GM08714 (cell line): Measurements from ENCODE around the gene GPNMB.
"Not testable (repeated sequence)": the region's sequence is repeated elsewhere in the genome, so short reads cannot be mapped to it uniquely, and the experiment has no call there.

Experiments
- H3K4me3 ChIP-seq: fragments of 200-500 bp; sonication (Bioruptor generic); 2 replicates; pipeline ENCODE4 v1.5.1; 2014; ENCODE audit warnings: mild to moderate bottlenecking, low read length, inconsistent platforms
- ZNF274 ChIP-seq: IDR thresholded peaks from 2 replicates; pipeline ENCODE4 v1.6.1; 2012; ENCODE audit warnings: mild to moderate bottlenecking, low read depth, low read length

GPNMB gene

GRCh38 chr7:23246555-23246954 is at the start of gene GPNMB:
TSS of gene GPNMB (plus strand) at chr7:23246775. CDS start at chr7:23246858, 83 bp downstream.
- TF ChIP-seq ZNF274 = no peak
- H3K4me3 ChIP-seq = no peak within 1 kb of the TSS; the same call in 1 of the 2 replicates

GRCh38 chr7:23197745-23198144 is 48.8 kb upstream of the GPNMB start:
- H3K4me3 ChIP-seq = not testable (repeated sequence)

- no peak overlapping the region for H3K4me3 ChIP-seq
- TF ChIP-seq ZNF274 = no peak
Observed at GRCh38 chr7:23200331-23200730, 46.2 kb upstream of the GPNMB start.

GRCh38 chr7:23204241-23204640 is 42.3 kb upstream of the GPNMB start:
- no peak overlapping the region for H3K4me3 ChIP-seq
- no peak for TF ChIP-seq ZNF274

- no peak overlapping the region; the same call in 1 of the 2 replicates for H3K4me3 ChIP-seq
- TF ChIP-seq ZNF274 = no peak
Observed at GRCh38 chr7:23205577-23205908, 41.0 kb upstream of the GPNMB start.

GRCh38 chr7:23205909-23206767 is 40.4 kb upstream of the GPNMB start:
- H3K4me3 ChIP-seq = peak overlapping the region; percentile 18; the same call in 1 of the 2 replicates
- no peak for TF ChIP-seq ZNF274

- no peak overlapping the region for H3K4me3 ChIP-seq
- TF ChIP-seq ZNF274 = no peak
Observed at GRCh38 chr7:23207021-23207420, 39.6 kb upstream of the GPNMB start.

- H3K4me3 ChIP-seq = no peak overlapping the region
- TF ChIP-seq ZNF274 = no peak
Observed at GRCh38 chr7:23207884-23208283, 38.7 kb upstream of the GPNMB start.

GRCh38 chr7:23208316-23208715 is 38.3 kb upstream of the GPNMB start:
- no peak for TF ChIP-seq ZNF274
- H3K4me3 ChIP-seq = no peak overlapping the region

GRCh38 chr7:23210506-23210905 is 36.1 kb upstream of the GPNMB start:
- H3K4me3 ChIP-seq = no peak overlapping the region
- TF ChIP-seq ZNF274 = no peak

- no peak for TF ChIP-seq ZNF274
- H3K4me3 ChIP-seq = no peak overlapping the region
Observed at GRCh38 chr7:23211589-23211988, 35.0 kb upstream of the GPNMB start.

- no peak overlapping the region for H3K4me3 ChIP-seq
- no peak for TF ChIP-seq ZNF274
Observed at GRCh38 chr7:23212395-23212794, 34.2 kb upstream of the GPNMB start.

- no peak for TF ChIP-seq ZNF274
- no peak overlapping the region for H3K4me3 ChIP-seq
Observed at GRCh38 chr7:23212841-23213240, 33.7 kb upstream of the GPNMB start.

GRCh38 chr7:23213755-23214154 is 32.8 kb upstream of the GPNMB start:
- no peak for TF ChIP-seq ZNF274
- no peak overlapping the region for H3K4me3 ChIP-seq

- no peak for TF ChIP-seq ZNF274
- no peak overlapping the region for H3K4me3 ChIP-seq
Observed at GRCh38 chr7:23214423-23214822, 32.2 kb upstream of the GPNMB start.

- no peak for TF ChIP-seq ZNF274
- H3K4me3 ChIP-seq = no peak overlapping the region
Observed at GRCh38 chr7:23214938-23215337, 31.6 kb upstream of the GPNMB start.
